Measurements from ENCODE around the gene MAML2. TPM values are rescaled to one million over a fixed set of nuclear protein-coding genes. Genes with fewer than 3 reads are reported as not detected.

MAML2 gene
- total and polyA plus RNA-seq, 2 experiments from 2014 or later: 4.7 to 15.3 TPM

GRCh38 chr11:96293598-96294021, 49.4 kb downstream of the MAML2 start:
- Histone ChIP-seq H3K4me2 (no peak overlapping the region), H4K20me1 (ENCODE audit: insufficient read depth, poor library complexity, severe bottlenecking) (no peaks in the 10 kb centered on the region), H3K27ac (no peak overlapping the region)

GRCh38 chr11:96293109-96293508, 49.9 kb downstream of the MAML2 start:
- no peaks in the 10 kb centered on the region for H3K27me3 ChIP-seq
- no peak overlapping the region for H2AFZ ChIP-seq
- DNase-seq (ENCODE audit: low spot score): no peak
- H3K79me2 ChIP-seq: peaks cover 81% of the 10 kb centered on the region
- H3K4me3 ChIP-seq: no peak overlapping the region
- WGBS (ENCODE audit: low lambda C conversion rate, missing lambda C conversion rate): 93% methylated on average over 2 of the region's 2 CpGs
- no peaks in the 10 kb centered on the region for H3K4me1 ChIP-seq (ENCODE audit: insufficient read depth)
- H3K4me2 ChIP-seq: no peak overlapping the region
- no peaks in the 10 kb centered on the region for H4K20me1 ChIP-seq (ENCODE audit: insufficient read depth, poor library complexity, severe bottlenecking)
- H3K36me3 ChIP-seq (replicated peaks; ENCODE audit: insufficient read depth, low read depth): no peaks in the 10 kb centered on the region
- TF ChIP-seq EZH2phosphoT487 (IDR thresholded peaks at IDR 0.05; ENCODE audit: low read depth, severe bottlenecking, unreplicated experiment) (no peak), EZH2 (IDR thresholded peaks at IDR 0.05; ENCODE audit: borderline replicate concordance) (no peak)
- TF ChIP-seq, protein P1, sequence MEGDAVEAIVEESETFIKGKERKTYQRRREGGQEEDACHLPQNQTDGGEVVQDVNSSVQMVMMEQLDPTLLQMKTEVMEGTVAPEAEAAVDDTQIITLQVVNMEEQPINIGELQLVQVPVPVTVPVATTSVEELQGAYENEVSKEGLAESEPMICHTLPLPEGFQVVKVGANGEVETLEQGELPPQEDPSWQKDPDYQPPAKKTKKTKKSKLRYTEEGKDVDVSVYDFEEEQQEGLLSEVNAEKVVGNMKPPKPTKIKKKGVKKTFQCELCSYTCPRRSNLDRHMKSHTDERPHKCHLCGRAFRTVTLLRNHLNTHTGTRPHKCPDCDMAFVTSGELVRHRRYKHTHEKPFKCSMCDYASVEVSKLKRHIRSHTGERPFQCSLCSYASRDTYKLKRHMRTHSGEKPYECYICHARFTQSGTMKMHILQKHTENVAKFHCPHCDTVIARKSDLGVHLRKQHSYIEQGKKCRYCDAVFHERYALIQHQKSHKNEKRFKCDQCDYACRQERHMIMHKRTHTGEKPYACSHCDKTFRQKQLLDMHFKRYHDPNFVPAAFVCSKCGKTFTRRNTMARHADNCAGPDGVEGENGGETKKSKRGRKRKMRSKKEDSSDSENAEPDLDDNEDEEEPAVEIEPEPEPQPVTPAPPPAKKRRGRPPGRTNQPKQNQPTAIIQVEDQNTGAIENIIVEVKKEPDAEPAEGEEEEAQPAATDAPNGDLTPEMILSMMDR (IDR thresholded peaks at IDR 0.05; ENCODE audit: poor library complexity): no peak
- H3K27ac ChIP-seq: no peak overlapping the region
- H3K9me2 ChIP-seq (replicated peaks; ENCODE audit: insufficient read depth): no peaks in the 10 kb centered on the region
- H3K9me3 ChIP-seq (ENCODE audit: low read depth): no peaks in the 10 kb centered on the region

More at GRCh38 chr11:96293598-96294021, 49.4 kb downstream of the MAML2 start:
- no peaks in the 10 kb centered on the region for H3K9me3 ChIP-seq (ENCODE audit: low read depth)
- 68% methylated on average over 3 of the region's 3 CpGs for WGBS (ENCODE audit: low lambda C conversion rate, missing lambda C conversion rate)
- H3K4me3 ChIP-seq: no peak overlapping the region
- TF ChIP-seq EZH2phosphoT487 (IDR thresholded peaks at IDR 0.05; ENCODE audit: low read depth, severe bottlenecking, unreplicated experiment): no peak
- TF ChIP-seq, protein P1 (IDR thresholded peaks at IDR 0.05; ENCODE audit: poor library complexity): no peak
- TF ChIP-seq EZH2 (IDR thresholded peaks at IDR 0.05; ENCODE audit: borderline replicate concordance): no peak
- no peaks in the 10 kb centered on the region for H3K9me2 ChIP-seq (replicated peaks; ENCODE audit: insufficient read depth)
- H3K79me2 ChIP-seq: peaks cover 80% of the 10 kb centered on the region
- H3K4me1 ChIP-seq (ENCODE audit: insufficient read depth): no peaks in the 10 kb centered on the region
- DNase-seq (ENCODE audit: low spot score): no peak
- no peaks in the 10 kb centered on the region for H3K36me3 ChIP-seq (replicated peaks; ENCODE audit: insufficient read depth, low read depth)
- no peaks in the 10 kb centered on the region for H3K27me3 ChIP-seq
- H2AFZ ChIP-seq: no peak overlapping the region

DNA sequence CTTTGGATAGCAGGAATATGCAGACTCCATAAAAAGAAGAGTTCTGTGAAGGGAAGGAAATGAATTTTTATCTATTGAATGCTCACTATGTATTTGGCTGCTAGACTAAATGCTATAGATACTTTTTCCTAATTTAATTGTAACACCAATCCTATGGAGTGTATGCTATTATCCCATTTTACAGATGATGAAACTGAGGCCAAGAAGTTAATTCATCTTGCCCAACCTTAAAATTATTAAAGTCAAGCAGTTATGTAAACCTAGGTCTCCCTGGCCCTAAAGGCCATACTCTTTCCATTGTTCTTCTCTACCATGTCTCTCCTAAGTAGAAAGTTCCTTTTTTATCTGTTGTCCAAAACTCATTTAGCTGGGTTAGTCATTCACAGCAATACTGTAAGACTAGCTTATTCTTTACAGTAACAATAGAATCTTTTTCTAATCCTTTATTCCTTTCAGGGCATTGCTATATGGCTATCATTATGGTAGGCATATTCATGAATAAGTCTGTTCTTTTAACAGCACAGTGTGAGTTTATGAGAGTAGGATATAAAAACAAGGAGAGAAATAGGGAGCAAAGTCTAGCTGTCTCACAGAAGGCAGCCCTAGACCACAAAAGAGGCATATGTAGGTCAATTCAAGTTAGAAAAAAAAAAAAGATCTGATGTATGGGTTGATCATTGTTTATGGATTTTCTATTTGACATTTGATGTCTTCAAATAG, 50.5 kb downstream of the MAML2 start:
- no peak for DNase-seq (ENCODE audit: low spot score)
- peaks cover 80% of the 10 kb centered on the region for H3K79me2 ChIP-seq
- TF ChIP-seq EZH2 (IDR thresholded peaks at IDR 0.05; ENCODE audit: borderline replicate concordance) (no peak), EZH2phosphoT487 (IDR thresholded peaks at IDR 0.05; ENCODE audit: low read depth, severe bottlenecking, unreplicated experiment) (no peak)
- TF ChIP-seq, protein P1 (IDR thresholded peaks at IDR 0.05; ENCODE audit: poor library complexity): no peak
- H3K27me3 ChIP-seq: no peaks in the 10 kb centered on the region
- H4K20me1 ChIP-seq (ENCODE audit: insufficient read depth, poor library complexity, severe bottlenecking): no peaks in the 10 kb centered on the region
- H3K4me2 ChIP-seq: no peak overlapping the region
- no peak overlapping the region for H3K4me3 ChIP-seq
- H3K4me1 ChIP-seq (ENCODE audit: insufficient read depth): no peaks in the 10 kb centered on the region
- H3K9me2 ChIP-seq (replicated peaks; ENCODE audit: insufficient read depth): no peaks in the 10 kb centered on the region
- H2AFZ ChIP-seq: no peak overlapping the region
- no peaks in the 10 kb centered on the region for H3K9me3 ChIP-seq (ENCODE audit: low read depth)
- H3K36me3 ChIP-seq (replicated peaks; ENCODE audit: insufficient read depth, low read depth): no peaks in the 10 kb centered on the region
- no peak overlapping the region for H3K27ac ChIP-seq

All from hepatocyte (in vitro differentiated cells).